Esophagus muscularis mucosa (tissue), 4 donors: ENCODE measurements around the gene NUP133. TPM values are rescaled to one million over a fixed set of nuclear protein-coding genes. Genes with fewer than 3 reads are reported as not detected.

ENCODE experiments used
- DNase-seq: peaks from one replicate; pipeline ENCODE4 v3.0.0-alpha.2; 2017; ENCODE audit errors: extremely low spot score
- H3K27ac ChIP-seq, 4 donors: fragments of 200-600 bp; sonication (generic); replicated peaks in 1 of 4; 1 replicate in 3 of 4; 2 replicates in 1 of 4; pipeline ENCODE4 v1.5.1; 2016 to 2019; ENCODE audit warnings: mild to moderate bottlenecking in 1 of 4
- H3K27me3 ChIP-seq, 4 donors: fragments of 200-600 bp; sonication (generic); one replicate each; pipeline versions ENCODE4 v1.5.1 to v1.6.0; 2016 to 2019
- H3K36me3 ChIP-seq, 4 donors: fragments of 200-600 bp; sonication (generic); one replicate each; pipeline ENCODE4 v1.5.1; 2016 to 2019
- H3K4me1 ChIP-seq, 4 donors: fragments of 200-600 bp; sonication (generic); one replicate each; pipeline ENCODE4 v1.5.1; 2016 to 2019
- H3K4me3 ChIP-seq, 4 donors: fragments of 200-600 bp; sonication (generic); 1 replicate in 2 of 4; 2 replicates in 2 of 4; pipeline ENCODE4 v1.5.1; 2016 to 2019; ENCODE audit warnings: mild to moderate bottlenecking in 4 of 4, moderate library complexity in 1 of 4
- H3K9me3 ChIP-seq, 4 donors: fragments of 200-600 bp; sonication (generic); 1 replicate in 3 of 4; 2 replicates in 1 of 4; pipeline ENCODE4 v1.5.1; 2016 to 2019
- EP300 ChIP-seq: sonication (generic); formaldehyde crosslinking; IDR thresholded peaks from one replicate; pipeline ENCODE4 v1.6.1; 2017; ENCODE audit warnings: antibody characterized with exemption
- POLR2A ChIP-seq: fragments of 450-650 bp; IDR thresholded peaks from one replicate; pipeline ENCODE4 v1.6.1; 2017; ENCODE audit warnings: antibody characterized with exemption, moderate library complexity, mild to moderate bottlenecking, low read depth
- POLR2AphosphoS5 ChIP-seq, 2 donors: sonication (generic); formaldehyde crosslinking; IDR thresholded peaks; one replicate each; pipeline ENCODE4 v1.6.1; 2017; ENCODE audit warnings: antibody characterized with exemption in 2 of 2
- WGBS: methylation state at CpG from one replicate; pipeline ENCODE4 v1.1.5; 2018; 5-methylcytosine and 5-hydroxymethylcytosine counted together
- intact Hi-C: fragments of 100-400 bp; cut with DNase I; formaldehyde crosslinking; loops from one replicate; pipeline ENCODE4 v1.15.1; 2023
- total RNA-seq, 4 donors: library from RNA; depleted of rRNA; stranded (reverse); fragments of >200 nt; gene quantifications; one replicate each; pipeline versions ENCODE4 v1.1.0 to v1.2.1, GENCODE V29; 2016
- TF ChIP-seq, protein P1 (sequence below), 3 experiments: fragments of 200-600 bp in 2 of 3; fragments of 450-650 bp in 1 of 3; sonication (generic) in 2 of 3; IDR thresholded peaks; one replicate each; pipeline ENCODE4 v1.5.1; 2017 to 2019; ENCODE audit warnings: antibody characterized with exemption in 3 of 3, mild to moderate bottlenecking in 2 of 3, moderate library complexity in 1 of 3

NUP133 gene
- total RNA-seq, 4 donors from 2014 or later, result 23.1 to 37.0 (median 24.3) TPM

DNA sequence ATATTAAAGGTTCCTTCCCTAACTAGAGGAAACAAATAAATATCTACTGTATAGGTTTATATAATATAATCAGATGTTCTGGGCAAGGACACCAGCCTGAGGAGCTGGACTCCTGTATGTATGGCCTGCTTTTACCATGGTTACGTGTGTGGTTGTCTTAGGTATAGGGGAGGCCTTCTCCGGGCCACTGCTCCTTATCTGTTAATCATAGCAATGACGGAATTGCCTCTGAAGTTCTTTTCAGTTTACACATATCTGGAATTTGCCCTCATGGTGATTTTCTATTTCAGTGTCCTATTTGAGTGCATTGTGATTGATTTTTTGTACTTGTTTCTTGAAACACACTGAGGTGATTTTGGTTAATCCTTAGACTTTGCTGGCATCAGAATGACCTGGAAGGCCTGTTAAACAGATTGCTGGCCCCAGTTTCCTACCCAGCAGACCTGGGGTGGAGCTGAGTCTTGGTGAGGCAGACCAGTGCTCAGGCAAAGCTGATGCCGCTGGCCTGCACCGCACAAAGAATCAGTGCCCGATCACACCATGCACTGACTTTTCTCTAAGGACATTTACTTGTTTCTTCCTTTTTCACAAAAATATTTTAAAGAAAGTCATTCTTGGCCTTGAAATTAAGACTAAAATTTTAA is 31.8 kb upstream of the NUP133 start:
- 95% methylated on average over 6 of the region's 6 CpGs for WGBS
- Histone ChIP-seq H3K36me3 (peaks cover 60 to 91% (median 86%) of the 10 kb centered on the region in 4 donors), H3K27me3 (no peaks in the 10 kb centered on the region), H3K9me3 (no peaks in the 10 kb centered on the region), H3K4me3 (no peak overlapping the region), H3K4me1 (peaks cover 0 to 4% (median 0%) of the 10 kb centered on the region in 4 donors), H3K27ac (no peak overlapping the region)
- intact Hi-C loops, result no loop called here
- DNase-seq, result no peak
- no peak for TF ChIP-seq EP300
- TF ChIP-seq, protein P1, sequence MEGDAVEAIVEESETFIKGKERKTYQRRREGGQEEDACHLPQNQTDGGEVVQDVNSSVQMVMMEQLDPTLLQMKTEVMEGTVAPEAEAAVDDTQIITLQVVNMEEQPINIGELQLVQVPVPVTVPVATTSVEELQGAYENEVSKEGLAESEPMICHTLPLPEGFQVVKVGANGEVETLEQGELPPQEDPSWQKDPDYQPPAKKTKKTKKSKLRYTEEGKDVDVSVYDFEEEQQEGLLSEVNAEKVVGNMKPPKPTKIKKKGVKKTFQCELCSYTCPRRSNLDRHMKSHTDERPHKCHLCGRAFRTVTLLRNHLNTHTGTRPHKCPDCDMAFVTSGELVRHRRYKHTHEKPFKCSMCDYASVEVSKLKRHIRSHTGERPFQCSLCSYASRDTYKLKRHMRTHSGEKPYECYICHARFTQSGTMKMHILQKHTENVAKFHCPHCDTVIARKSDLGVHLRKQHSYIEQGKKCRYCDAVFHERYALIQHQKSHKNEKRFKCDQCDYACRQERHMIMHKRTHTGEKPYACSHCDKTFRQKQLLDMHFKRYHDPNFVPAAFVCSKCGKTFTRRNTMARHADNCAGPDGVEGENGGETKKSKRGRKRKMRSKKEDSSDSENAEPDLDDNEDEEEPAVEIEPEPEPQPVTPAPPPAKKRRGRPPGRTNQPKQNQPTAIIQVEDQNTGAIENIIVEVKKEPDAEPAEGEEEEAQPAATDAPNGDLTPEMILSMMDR (IDR thresholded peaks at IDR 0.05), result no peak

DNA sequence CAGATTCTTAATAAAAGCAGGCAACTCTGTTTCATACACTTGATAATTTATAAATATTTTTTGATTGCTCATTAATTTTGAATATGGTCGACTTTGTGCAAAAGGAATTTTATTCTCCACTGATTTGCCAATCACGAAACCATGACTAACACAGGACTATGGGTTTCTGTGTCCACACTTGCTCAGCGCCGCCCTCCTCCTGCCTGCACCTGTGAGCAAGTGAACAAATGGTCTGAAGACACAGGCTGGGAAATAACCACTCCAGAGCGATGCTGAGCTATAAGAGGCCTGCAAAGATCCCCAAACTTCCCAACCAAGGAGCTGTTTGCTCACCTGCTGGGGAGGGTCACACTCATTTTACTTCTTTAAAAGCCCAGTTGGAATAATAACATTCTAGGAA is 30.8 kb upstream of the NUP133 start:
- 94% methylated on average over 5 of the region's 5 CpGs for WGBS
- H3K27me3 ChIP-seq, result no peaks in the 10 kb centered on the region
- intact Hi-C loops, result no loop called here
- no peak for TF ChIP-seq POLR2A
- no peak for TF ChIP-seq POLR2AphosphoS5 (IDR thresholded peaks at IDR 0.05)
- TF ChIP-seq, protein P1 (IDR thresholded peaks at IDR 0.05), result no peak
- no peak for TF ChIP-seq EP300
- H3K9me3 ChIP-seq, result no peaks in the 10 kb centered on the region
- H3K4me1 ChIP-seq, result peaks cover 0 to 5% (median 0%) of the 10 kb centered on the region in 4 donors
- no peak for DNase-seq
- H3K36me3 ChIP-seq, result peaks cover 52 to 84% (median 78%) of the 10 kb centered on the region in 4 donors
- no peak overlapping the region for H3K4me3 ChIP-seq
- no peak overlapping the region for H3K27ac ChIP-seq

DNA sequence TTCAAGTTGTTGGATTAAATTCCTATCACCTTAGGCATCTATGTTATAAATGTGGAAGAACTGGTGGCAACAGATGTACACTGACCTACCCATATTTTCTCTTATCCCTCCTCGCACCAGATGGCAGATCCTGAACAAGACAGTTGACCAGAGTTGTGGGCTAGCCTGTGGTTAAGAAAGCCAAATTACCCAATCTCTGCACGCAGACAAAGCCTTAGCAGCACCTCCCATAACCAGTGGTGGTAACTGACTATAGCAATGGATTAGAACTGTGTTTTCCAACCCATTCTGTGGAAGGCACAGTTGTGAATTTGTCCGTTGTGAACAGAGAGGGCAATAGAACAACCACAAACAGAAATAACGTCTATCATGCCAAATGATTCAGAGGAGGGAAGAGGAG is 29.8 kb upstream of the NUP133 start:
- H3K27ac ChIP-seq, result no peak overlapping the region
- peaks cover 59 to 89% (median 79%) of the 10 kb centered on the region in 4 donors for H3K36me3 ChIP-seq
- H3K9me3 ChIP-seq, result no peaks in the 10 kb centered on the region

DNA sequence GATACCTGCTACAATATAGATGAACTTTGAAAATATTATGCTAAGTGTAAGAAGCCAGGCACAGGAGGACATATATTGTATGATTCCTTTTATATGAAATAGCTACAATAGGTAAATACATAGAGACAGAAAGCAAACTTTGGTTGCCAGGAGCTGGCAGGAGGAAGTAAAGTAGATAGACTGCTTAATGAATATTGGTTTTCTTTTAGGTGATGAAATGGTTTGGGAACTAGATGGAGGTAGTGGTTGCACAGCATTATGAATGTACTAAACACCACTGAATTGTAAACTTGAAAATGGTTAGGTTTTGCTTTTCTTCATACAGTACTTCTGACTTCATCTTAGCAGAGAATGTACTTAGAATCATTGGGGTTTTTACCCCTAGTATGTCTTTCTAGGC is 28.8 kb upstream of the NUP133 start:
- Histone ChIP-seq H3K9me3 (no peaks in the 10 kb centered on the region), H3K27ac (no peak overlapping the region), H3K4me3 (no peak overlapping the region), H3K27me3 (no peaks in the 10 kb centered on the region), H3K36me3 (peaks cover 57 to 88% (median 83%) of the 10 kb centered on the region in 4 donors), H3K4me1 (peaks cover 0 to 5% (median 0%) of the 10 kb centered on the region in 4 donors)
- intact Hi-C loops, result no loop called here
- DNase-seq, result no peak
- TF ChIP-seq EP300, result no peak

More for the DNA sequence above, 29.8 kb upstream of the NUP133 start:
- TF ChIP-seq POLR2AphosphoS5 (IDR thresholded peaks at IDR 0.05), result no peak
- TF ChIP-seq, protein P1 (IDR thresholded peaks at IDR 0.05), result no peak
- TF ChIP-seq EP300, result no peak
- TF ChIP-seq POLR2A, result no peak
- H3K4me3 ChIP-seq, result no peak overlapping the region
- no peaks in the 10 kb centered on the region for H3K27me3 ChIP-seq
- intact Hi-C loops, result no loop called here
- H3K4me1 ChIP-seq, result peaks cover 0 to 5% (median 0%) of the 10 kb centered on the region in 4 donors
- 71% methylated on average over 4 of the region's 4 CpGs for WGBS
- DNase-seq, result no peak

DNA sequence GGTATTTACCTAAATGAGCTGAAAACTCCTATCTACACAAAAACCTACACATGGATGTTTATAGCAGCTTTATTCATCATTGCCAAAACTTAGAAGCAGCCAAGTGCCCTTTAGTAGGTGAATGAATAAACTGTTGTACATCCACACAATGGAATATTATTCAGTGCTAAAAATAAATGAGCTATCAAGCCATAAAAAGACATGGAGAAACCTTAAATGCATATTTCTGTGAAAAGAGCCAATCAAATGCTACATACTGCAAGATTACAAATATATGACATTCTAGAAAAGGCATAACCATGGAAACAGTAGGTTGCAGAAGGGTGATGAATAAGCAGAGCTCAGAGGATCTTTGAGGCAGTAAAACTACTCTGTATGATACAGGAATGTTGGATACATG is 27.1 kb upstream of the NUP133 start:
- Histone ChIP-seq H3K36me3 (peaks cover 49 to 85% (median 81%) of the 10 kb centered on the region in 4 donors), H3K4me3 (no peak overlapping the region), H3K27ac (no peak overlapping the region), H3K9me3 (no peaks in the 10 kb centered on the region), H3K27me3 (no peaks in the 10 kb centered on the region), H3K4me1 (peaks cover 0 to 5% (median 0%) of the 10 kb centered on the region in 4 donors)
- intact Hi-C loops, result no loop called here
- no peak for DNase-seq
- TF ChIP-seq, protein P1 (IDR thresholded peaks at IDR 0.05), result no peak
- TF ChIP-seq POLR2A (no peak), EP300 (no peak), POLR2AphosphoS5 (IDR thresholded peaks at IDR 0.05) (no peak)
